GM18520 (cell line): ENCODE measurements around the gene TMBIM1.
A peak's percentile ranks its signal among the peaks of the same experiment; 100 is the strongest.

ENCODE experiments used
- ATAC-seq: cut with Tn5 transposase; IDR thresholded peaks from one replicate; pipeline ENCODE4 v1.9.1; 2021; ENCODE audit not compliant: unreplicated experiment

The TMBIM1 gene

DNA sequence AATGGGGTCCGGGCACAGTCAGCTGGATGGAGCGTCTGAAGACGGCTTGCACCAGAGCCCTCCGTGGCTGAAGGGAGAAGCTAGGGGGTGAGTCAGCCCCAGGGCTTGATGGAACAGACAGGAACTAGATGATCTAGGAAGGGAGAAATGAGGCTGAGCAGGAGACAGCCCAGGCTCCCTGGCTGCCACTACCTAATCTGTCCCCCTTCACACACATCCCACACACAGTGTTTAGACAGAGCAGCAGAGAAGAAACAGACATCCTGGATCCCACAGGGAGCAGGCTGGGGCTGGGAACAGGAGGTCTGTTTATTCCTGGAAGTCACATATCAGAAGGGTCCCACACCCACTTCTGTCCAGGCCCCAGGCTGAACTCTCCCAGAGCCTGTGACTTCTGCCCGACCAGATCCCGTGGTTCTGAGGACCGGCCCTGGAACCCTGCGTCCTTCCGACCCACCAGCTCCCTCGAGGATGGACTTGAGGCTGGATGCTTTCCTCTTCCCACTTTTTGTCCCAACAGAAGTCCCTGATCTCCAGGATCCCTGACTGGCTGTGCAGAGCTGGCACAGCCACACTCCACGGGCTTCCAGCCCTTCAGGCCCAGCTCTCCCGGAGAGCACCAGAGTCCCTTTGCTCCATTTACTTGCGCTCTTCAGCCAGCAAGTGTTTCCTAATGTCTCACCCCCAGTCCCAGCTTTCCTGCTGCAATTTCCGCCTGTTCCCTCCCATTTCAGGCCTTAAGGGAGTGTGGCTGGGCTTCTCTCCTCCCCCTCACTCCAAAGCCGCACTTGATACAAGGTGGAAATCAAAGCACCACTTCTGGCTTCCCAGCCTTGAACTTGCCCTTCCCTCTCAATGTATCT lies 33.0 kb downstream of the TMBIM1 start:
- ATAC-seq: no peak

GRCh38 chr2:218257390-218257981 lies 34.8 kb downstream of the TMBIM1 start:
- ATAC-seq: peak; percentile 35

DNA sequence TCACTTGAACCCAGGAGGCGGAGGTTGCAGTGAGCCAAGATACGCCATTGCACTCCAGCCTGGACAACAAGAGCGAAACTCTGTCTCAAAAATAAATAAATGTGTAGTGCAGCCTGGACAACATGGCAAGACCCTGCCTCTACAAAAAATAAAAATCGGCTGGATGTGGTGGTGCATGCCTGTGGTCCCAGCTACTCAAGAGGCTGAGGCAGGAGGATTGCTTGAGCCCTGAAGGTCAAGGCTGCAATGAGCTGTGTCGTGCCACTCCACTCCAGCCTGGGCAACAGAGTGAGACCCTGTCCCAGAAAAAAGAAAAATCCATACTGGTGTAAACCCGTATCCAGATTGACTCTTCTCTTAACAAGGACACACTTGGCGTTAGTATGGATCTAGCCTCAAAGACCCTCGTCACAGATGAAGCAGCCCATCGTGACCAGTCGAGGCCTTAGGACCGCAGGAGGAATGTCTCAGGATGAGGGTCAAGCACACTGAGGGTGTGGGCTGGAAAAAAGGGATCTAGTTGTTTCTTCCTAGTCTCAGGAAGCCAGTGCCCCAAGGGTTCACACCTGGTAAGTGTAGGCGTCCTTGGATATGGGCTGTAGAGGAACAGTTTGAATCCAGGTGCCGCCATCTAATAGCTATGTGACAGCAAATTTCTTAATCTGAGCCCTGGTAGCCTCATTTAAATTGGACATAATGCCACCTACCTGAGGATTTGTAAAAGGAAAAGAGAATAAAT lies 35.5 kb downstream of the TMBIM1 start:
- ATAC-seq: no peak

DNA sequence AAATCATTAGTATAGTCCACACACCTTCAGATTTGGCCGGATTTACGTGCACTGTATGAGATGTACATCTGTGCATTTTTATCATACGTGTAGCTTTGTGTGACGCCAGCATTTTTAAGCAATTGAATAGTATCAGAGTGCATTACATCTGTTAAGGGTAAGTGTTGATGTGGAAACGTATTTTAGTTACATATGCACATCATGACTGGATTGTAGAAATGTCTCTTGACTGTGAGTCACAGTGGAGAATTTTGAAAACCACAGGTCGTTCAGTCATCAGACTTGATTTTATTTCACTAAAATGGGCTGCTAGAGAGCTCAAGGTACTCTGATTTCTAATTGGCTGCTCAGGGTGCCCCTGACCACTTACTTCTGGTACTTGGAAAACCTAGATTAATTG lies 36.9 kb downstream of the TMBIM1 start:
- no peak for ATAC-seq

DNA sequence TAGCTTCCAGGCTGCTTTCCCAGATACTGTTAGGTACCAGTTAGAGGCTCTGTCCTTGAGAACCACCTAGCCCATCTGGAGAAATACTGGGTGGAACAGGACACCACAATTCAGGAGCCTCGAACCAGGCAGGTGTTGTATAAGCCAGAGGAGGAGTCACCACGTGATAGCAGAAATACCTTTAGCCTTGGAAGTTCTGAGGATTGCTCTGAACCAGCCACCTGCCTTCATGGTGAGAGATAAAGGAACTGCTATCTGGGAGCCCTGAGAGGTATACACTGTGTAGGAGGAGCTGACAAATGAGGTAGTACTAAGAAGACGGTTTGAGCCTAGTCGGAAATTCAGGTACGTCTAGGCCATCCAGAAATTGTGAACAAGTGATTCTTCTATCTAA lies 39.1 kb downstream of the TMBIM1 start:
- ATAC-seq: no peak

GRCh38 chr2:218252509-218253231 lies 39.6 kb downstream of the TMBIM1 start:
- no peak for ATAC-seq

GRCh38 chr2:218249691-218250090 lies 42.6 kb downstream of the TMBIM1 start:
- no peak for ATAC-seq

DNA sequence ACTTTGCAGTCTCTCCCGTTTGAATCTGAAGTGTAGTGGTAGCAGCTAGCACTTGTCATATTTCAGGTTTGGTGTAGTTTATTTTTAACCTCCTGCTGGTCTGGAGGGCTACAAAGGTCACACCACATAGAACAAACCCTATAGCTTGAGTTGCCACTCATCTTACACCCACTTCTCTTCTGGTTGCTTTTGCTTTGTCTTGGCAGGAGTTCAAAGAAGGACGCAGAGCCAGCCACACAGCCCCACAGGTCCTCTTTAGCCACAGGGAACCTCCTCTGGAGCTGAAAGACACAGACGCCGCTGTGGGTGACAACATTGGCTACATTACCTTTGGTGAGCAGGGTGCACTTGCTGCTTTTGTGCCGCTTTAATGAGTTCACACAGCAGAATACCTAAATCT lies 47.1 kb downstream of the TMBIM1 start:
- no peak for ATAC-seq

- no peak for ATAC-seq
These were observed 47.6 kb downstream of the TMBIM1 start for GRCh38 chr2:218244665-218245064.

DNA sequence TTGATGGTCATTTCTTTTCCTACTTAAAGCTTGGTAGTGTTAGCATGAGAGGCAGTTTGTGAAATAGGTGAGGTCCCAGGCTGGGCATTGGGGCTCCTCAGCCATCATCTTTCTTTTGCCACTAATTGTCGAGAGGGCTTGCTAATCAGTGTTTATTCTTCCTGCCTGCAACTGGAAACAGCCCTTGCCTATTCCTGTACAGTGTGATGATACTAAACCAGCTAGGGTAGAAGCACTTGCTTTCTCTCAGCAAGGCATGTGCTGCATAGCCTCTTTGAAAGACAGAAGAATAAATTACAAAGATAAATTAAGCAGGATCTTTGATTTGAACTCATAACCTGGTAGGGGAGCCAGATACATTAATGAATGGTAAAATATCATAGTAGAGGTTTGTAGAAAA lies 48.1 kb downstream of the TMBIM1 start:
- ATAC-seq: no peak

GRCh38 chr2:218238887-218239286 lies 53.4 kb downstream of the TMBIM1 start:
- ATAC-seq: no peak

DNA sequence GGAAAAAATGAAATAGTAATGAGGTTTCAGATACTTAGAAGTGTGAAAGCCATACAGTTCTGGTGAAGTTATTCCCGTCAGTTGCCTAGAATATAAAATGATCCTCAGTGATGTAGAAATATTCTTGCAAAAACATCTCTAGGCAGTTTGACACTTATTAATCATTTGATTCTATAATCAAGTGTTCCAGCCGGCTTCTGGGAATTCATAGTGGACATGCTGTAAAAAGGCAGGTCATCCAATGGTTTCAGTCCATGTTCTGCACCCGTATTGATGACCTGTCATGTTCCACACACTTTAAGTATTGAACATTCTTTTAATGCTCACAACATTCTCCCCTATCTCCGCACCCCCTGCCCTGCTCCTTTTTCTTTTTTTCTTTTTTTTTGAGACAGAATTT lies 55.5 kb downstream of the TMBIM1 start:
- ATAC-seq: no peak

DNA sequence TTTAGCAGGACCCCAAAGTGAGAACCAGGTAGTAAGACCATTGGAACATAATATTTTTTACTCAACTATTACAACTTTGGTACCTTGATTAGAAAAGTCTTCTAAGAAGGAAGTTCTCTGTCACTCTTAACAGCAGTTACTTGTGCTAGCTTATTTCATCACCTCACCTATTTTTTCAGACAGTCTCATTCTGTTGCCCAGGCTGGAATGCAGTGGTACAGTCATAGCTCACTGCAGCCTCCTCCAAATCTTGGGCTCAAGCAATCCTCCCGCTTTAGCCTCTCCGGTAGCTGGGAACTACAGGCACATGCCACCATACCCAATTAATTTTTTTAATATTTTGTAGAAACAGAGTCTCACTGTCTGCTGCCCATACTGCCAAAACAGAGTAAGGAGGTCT lies 57.3 kb downstream of the TMBIM1 start:
- no peak for ATAC-seq

- no peak for ATAC-seq
These were observed 57.8 kb downstream of the TMBIM1 start for GRCh38 chr2:218234521-218234920.

DNA sequence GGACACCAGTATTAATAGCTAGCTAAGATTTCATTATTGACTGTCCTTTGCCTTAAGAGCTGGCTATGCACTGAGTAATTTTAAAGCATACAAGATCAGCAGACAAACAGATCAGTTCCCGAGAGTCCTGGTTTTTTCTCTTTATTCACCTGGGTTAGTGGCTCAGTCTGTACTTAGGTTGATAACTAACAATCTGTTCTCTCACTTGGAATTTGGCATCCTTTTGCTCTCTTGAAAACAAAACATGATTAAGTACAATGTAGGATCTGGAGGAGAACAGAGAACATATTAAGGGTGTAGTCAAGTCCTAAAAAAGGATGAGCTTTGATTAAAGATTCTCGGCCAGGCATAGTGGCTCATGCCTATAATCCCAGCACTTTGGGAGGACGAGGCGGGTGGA lies 58.8 kb downstream of the TMBIM1 start:
- no peak for ATAC-seq

DNA sequence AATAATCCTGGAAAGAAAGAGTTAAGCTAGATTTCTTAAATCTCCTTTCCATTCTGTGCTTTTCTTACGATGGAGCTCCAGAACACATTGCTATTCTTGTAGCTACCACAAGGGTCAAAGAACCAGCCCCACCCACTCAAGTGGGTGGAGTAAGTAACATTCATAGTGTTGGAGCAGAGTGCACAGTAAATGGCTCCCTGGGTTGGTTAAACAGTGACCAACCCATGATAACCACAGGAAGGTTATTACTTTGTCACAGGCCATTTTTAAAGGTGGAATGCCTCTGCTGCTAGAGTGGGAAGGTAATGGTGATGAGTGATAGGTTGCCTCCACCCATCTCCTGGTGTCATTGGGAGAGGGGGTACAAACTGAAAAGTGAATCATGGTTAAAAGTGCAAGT lies 61.4 kb downstream of the TMBIM1 start:
- ATAC-seq: peak; percentile 35

GRCh38 chr2:218229851-218230250 lies 62.5 kb downstream of the TMBIM1 start:
- no peak for ATAC-seq

DNA sequence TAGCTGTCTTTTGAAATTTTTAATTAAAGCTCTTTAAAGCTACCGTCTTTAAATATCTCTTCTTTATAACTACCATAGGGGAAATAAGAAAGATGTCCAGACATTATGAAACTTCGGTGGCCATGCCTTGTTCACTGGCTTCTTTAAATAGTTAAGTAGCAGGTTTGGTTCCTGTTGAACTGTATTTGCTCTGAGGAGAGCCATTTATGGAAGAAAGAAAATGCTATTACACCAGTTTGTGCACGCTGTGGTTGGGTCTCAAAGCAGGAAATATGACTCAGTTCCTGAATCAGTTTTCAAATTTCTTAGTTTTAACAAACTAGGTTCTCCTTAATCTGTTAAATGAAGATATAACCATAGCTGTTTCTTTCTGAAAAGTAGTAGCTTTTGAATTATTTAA lies 63.1 kb downstream of the TMBIM1 start:
- ATAC-seq: peak; percentile 71

DNA sequence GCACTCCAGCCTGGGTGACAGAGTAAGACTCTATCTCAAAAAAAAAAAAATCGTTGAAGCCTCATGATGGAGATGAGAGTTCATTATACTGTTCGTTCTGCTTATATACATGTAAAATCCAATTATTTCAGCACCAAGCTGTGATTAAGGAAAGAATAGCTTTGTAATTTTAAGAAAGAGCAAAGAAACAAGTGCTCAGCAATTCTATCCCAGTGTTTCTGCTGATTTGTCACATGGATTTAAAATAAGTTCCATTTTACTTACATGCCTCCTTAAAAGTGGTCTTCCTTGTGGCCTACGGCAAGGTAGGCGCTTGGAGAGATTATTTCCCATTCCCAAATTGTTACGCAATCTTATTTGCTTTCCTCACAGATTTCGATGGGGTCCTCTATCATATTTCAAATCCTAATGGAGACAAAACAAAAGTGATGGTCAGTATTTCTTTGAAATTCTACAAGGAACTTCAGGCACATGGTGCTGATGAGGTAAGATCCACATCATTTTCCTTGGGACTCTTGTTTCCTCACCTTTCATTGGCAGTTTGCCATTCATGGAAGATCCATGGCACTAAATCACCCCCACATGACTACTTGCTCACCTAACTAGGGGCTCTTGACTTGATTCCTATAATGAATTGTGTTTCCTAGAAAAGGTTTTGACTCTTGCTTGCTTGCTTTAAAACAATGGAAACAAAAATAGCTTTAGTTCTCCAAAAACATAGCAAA lies 63.8 kb downstream of the TMBIM1 start:
- no peak for ATAC-seq

DNA sequence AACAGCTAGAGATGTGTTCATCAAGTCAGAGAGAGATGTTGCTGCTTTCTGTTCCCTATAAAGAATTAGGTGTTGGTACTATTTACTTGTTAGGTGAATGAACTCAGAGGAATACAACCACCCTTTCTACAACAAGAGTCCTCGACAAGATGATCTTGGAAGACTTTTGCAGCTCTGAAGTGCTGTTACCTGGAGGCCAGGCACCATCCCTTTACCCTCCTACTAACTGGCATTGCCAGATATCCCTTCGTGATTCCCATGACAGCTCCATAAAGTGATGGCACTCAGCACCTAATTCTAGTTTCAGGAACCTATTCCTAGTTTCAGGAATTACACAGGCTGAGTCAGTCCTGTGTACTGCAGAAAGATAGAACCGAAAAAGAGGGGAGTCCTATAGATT lies 65.4 kb downstream of the TMBIM1 start:
- no peak for ATAC-seq
